H1 (cell line): ENCODE results near the gene TP53BP2. TPM values are rescaled to one million over a fixed set of nuclear protein-coding genes. Genes with fewer than 3 reads are reported as not detected.

Experiments used
- CTCF ChIA-PET: fragments of 300-600 bp; sonication (Branson Sonifier 250); formaldehyde crosslinking; loops from one replicate; lab custom pipeline; 2021; ENCODE audit not compliant: partially characterized antibody; lab: Charles Lee
- POLR2A ChIA-PET: fragments of 300-600 bp; sonication (Branson Sonifier 250); formaldehyde crosslinking; loops from one replicate; lab custom pipeline; 2021; ENCODE audit warnings: inconsistent platforms; ENCODE audit not compliant: partially characterized antibody; lab: Charles Lee
- DNase-seq, 2 experiments: peaks; one replicate each; pipeline versions ENCODE4 v3.0.0 to v3.0.0-alpha.2; 2010 to 2022; ENCODE audit warnings: low spot score in 2 of 2, low read depth in 1 of 2, mixed read lengths in 1 of 2
- FAIRE-seq: peaks from 2 replicates; lab custom pipeline; 2011; peaks lifted over from hg19 to GRCh38; lab: Jason Lieb, UNC
- H2AFZ ChIP-seq: 2 replicates; pipeline ENCODE4 v1.8.1; 2012; ENCODE audit warnings: low read length, inconsistent platforms
- H2AK5ac ChIP-seq: 2 replicates; pipeline ENCODE4 v1.6.1; 2013; ENCODE audit warnings: low read depth, low read length
- H2BK120ac ChIP-seq: replicated peaks from 2 replicates; pipeline ENCODE3; 2013; ENCODE audit warnings: low read depth, low read length, inconsistent platforms
- H2BK12ac ChIP-seq: 2 replicates; pipeline ENCODE4 v1.6.1; 2013; ENCODE audit warnings: low read depth, low read length
- H2BK15ac ChIP-seq: 2 replicates; pipeline ENCODE4 v1.6.1; 2013; ENCODE audit warnings: low read length
- H2BK20ac ChIP-seq: 2 replicates; pipeline ENCODE4 v1.6.1; 2013; ENCODE audit warnings: low read length
- H2BK5ac ChIP-seq: 2 replicates; pipeline ENCODE4 v1.6.1; 2013; ENCODE audit warnings: low read depth, low read length
- H3K14ac ChIP-seq: 2 replicates; pipeline ENCODE4 v1.6.1; 2013; ENCODE audit warnings: inconsistent platforms; ENCODE audit not compliant: insufficient read length
- H3K18ac ChIP-seq: 2 replicates; pipeline ENCODE4 v1.6.1; 2013; ENCODE audit warnings: low read length; ENCODE audit errors: extremely low read depth
- H3K23ac ChIP-seq: 2 replicates; pipeline ENCODE4 v1.6.1; 2013; ENCODE audit warnings: inconsistent platforms; ENCODE audit not compliant: insufficient read length
- H3K23me2 ChIP-seq: 2 replicates; pipeline ENCODE4 v1.6.1; 2013; ENCODE audit warnings: low read depth, low read length
- H3K27ac ChIP-seq: 2 replicates; pipeline ENCODE4 v1.6.1; 2011; ENCODE audit warnings: low read depth, low read length, inconsistent platforms
- H3K27me3 ChIP-seq, 4 experiments: replicated peaks in 1 of 4; 1 replicate in 1 of 4; 2 replicates in 3 of 4; pipeline versions ENCODE4 v1.6.1 to v1.8.1; 2011 to 2013; ENCODE audit warnings: low read length in 3 of 4, mild to moderate bottlenecking in 3 of 4, inconsistent platforms in 2 of 4, mixed read lengths in 2 of 4, moderate library complexity in 1 of 4; ENCODE audit not compliant: control insufficient read depth in 3 of 4, insufficient read depth in 3 of 4; ENCODE audit errors: extremely low read depth in 1 of 4
- H3K36me3 ChIP-seq, 4 experiments: 2 replicates each; pipeline versions ENCODE4 v1.6.1 to v1.8.1; 2011 to 2013; ENCODE audit warnings: mild to moderate bottlenecking in 4 of 4, low read length in 3 of 4, moderate library complexity in 2 of 4, control low read depth in 1 of 4, inconsistent platforms in 1 of 4; ENCODE audit not compliant: insufficient read depth in 4 of 4, control insufficient read depth in 2 of 4
- H3K4ac ChIP-seq: replicated peaks from 2 replicates; pipeline ENCODE3; 2013; ENCODE audit warnings: low read length, low read depth, mixed read lengths, inconsistent platforms; ENCODE audit not compliant: insufficient read length
- H3K4me1 ChIP-seq, 4 experiments: replicated peaks in 1 of 4; 1 replicate in 1 of 4; 2 replicates in 3 of 4; pipeline versions ENCODE4 v1.6.1 to v1.8.1; 2011 to 2013; ENCODE audit warnings: low read length in 3 of 4, inconsistent platforms in 2 of 4, mixed read lengths in 1 of 4; ENCODE audit not compliant: insufficient read depth in 4 of 4, control insufficient read depth in 3 of 4
- H3K4me2 ChIP-seq, 2 experiments: 2 replicates each; pipeline versions ENCODE4 v1.6.1 to v1.8.1; 2011 to 2013; ENCODE audit warnings: low read depth in 2 of 2, low read length in 2 of 2, control low read depth in 1 of 2, inconsistent platforms in 1 of 2, mild to moderate bottlenecking in 1 of 2; ENCODE audit not compliant: insufficient read depth in 1 of 2
- H3K4me3 ChIP-seq, 4 experiments: fragments of 200-600, 300-600 bp in 1 of 4; sonication (generic), shearing (Covaris generic), sonication (Bioruptor Twin) in 1 of 4; 2 replicates each; pipeline versions ENCODE4 v1.5.1 to v1.8.1; 2011 to 2016; ENCODE audit warnings: low read length in 4 of 4, low read depth in 3 of 4, control low read depth in 2 of 4, inconsistent platforms in 2 of 4, mild to moderate bottlenecking in 2 of 4, mixed read lengths in 1 of 4, moderate library complexity in 1 of 4; ENCODE audit not compliant: insufficient read depth in 2 of 4; ENCODE audit errors: extremely low read depth in 1 of 4
- H3K56ac ChIP-seq: replicated peaks from 2 replicates; pipeline ENCODE3; 2013; ENCODE audit warnings: low read depth, mild to moderate bottlenecking, mixed read lengths, low read length, inconsistent platforms; ENCODE audit not compliant: insufficient read length
- H3K79me1 ChIP-seq: 2 replicates; pipeline ENCODE4 v1.6.1; 2013; ENCODE audit warnings: low read depth, low read length, control low read depth
- H3K79me2 ChIP-seq, 2 experiments: 2 replicates each; pipeline versions ENCODE4 v1.6.1 to v1.8.1; 2012 to 2013; ENCODE audit warnings: low read length in 2 of 2, mild to moderate bottlenecking in 2 of 2, inconsistent platforms in 1 of 2; ENCODE audit not compliant: insufficient read depth in 2 of 2, control insufficient read depth in 1 of 2
- H3K9ac ChIP-seq, 4 experiments: replicated peaks in 1 of 4; 1 replicate in 1 of 4; 2 replicates in 3 of 4; pipeline versions ENCODE4 v1.6.1 to v1.8.1; 2011 to 2013; ENCODE audit warnings: low read depth in 3 of 4, low read length in 3 of 4, control low read depth in 2 of 4, mild to moderate bottlenecking in 2 of 4, moderate library complexity in 2 of 4, inconsistent platforms in 1 of 4; ENCODE audit errors: extremely low read depth in 1 of 4
- H3K9me3 ChIP-seq, 2 experiments: 2 replicates each; pipeline versions ENCODE4 v1.6.1 to v1.8.1; 2012 to 2013; ENCODE audit warnings: mild to moderate bottlenecking in 2 of 2, moderate library complexity in 2 of 2, control low read depth in 1 of 2, inconsistent platforms in 1 of 2, low read depth in 1 of 2, low read length in 1 of 2, mixed read lengths in 1 of 2; ENCODE audit not compliant: insufficient read depth in 2 of 2
- H4K20me1 ChIP-seq, 2 experiments: replicated peaks in 1 of 2; 2 replicates each; pipeline versions ENCODE3 to v1.8.1; 2011 to 2013; ENCODE audit warnings: inconsistent platforms in 2 of 2, low read length in 2 of 2, mild to moderate bottlenecking in 1 of 2; ENCODE audit not compliant: insufficient read depth in 2 of 2, control insufficient read depth in 1 of 2
- H4K5ac ChIP-seq: 2 replicates; pipeline ENCODE4 v1.6.1; 2013; ENCODE audit warnings: low read length, low read depth, mixed read lengths, inconsistent platforms; ENCODE audit not compliant: insufficient read length
- H4K8ac ChIP-seq: 2 replicates; pipeline ENCODE4 v1.8.0; 2013; ENCODE audit warnings: mild to moderate bottlenecking, moderate library complexity, low read length, inconsistent platforms; ENCODE audit not compliant: insufficient read depth; ENCODE audit errors: extremely low read depth
- H4K91ac ChIP-seq: replicated peaks from 2 replicates; pipeline ENCODE3; 2013; ENCODE audit warnings: low read length, mixed read lengths, inconsistent platforms; ENCODE audit not compliant: insufficient read length
- ASH2L ChIP-seq: fragments of 200-600, 300-600 bp; sonication (generic); IDR thresholded peaks from one replicate; pipeline ENCODE4 v1.7.1; 2017; ENCODE audit warnings: low read length
- PHF8 ChIP-seq: fragments of 200-600 bp; sonication (generic); conservative IDR thresholded peaks from 2 replicates; pipeline ENCODE4 v1.7.1; 2012; ENCODE audit warnings: low read depth, mild to moderate bottlenecking, inconsistent platforms, low read length, moderate library complexity
- RBBP5 ChIP-seq: IDR thresholded peaks from 2 replicates; pipeline ENCODE4 v1.7.1; 2012; ENCODE audit warnings: low read depth, mild to moderate bottlenecking, inconsistent platforms, low read length, moderate library complexity, borderline replicate concordance
- SIN3A ChIP-seq, 2 experiments: IDR thresholded peaks in 1 of 2; conservative IDR thresholded peaks in 1 of 2; 2 replicates each; pipeline ENCODE4 v1.6.1; 2011 to 2012; ENCODE audit warnings: low read length in 2 of 2, improper control_type of control experiment in 1 of 2, low read depth in 1 of 2, mild to moderate bottlenecking in 1 of 2
- WGBS, 2 experiments: shearing (Covaris generic) in 1 of 2; methylation state at CpG; one replicate each; pipeline versions ENCODE4 v1.1.6 to v1.1.7; 2013 to 2015; ENCODE audit warnings: low lambda C conversion rate in 2 of 2, mixed read lengths in 2 of 2, inconsistent platforms in 1 of 2, low coverage in 1 of 2, missing lambda C conversion rate in 1 of 2; ENCODE audit not compliant: insufficient replicate concordance in 2 of 2, insufficient coverage in 1 of 2, insufficient read length in 1 of 2; ENCODE audit errors: extremely low coverage in 1 of 2, missing lambda C conversion rate in 1 of 2; 5-methylcytosine and 5-hydroxymethylcytosine counted together
- polyA plus RNA-seq, 7 experiments: library from polyadenylated mRNA; depleted of rRNA in 3 of 7; stranded (reverse) in 5 of 7; unstranded in 2 of 7; fragments of >200 nt in 5 of 7; fragments of 200-250 nt in 2 of 7; gene quantifications; 1 replicate in 5 of 7; 2 replicates in 1 of 7; 4 replicates in 1 of 7; pipeline versions ENCODE4 v1.2.1 to v1.2.3, GENCODE V29; 2011 to 2013; ENCODE audit warnings: missing spikeins in 2 of 7, mixed read lengths in 2 of 7
- total RNA-seq: library from RNA; stranded (reverse); fragmentation: NEBNext Ultra II Directional; extraction: Animal tissue kit (Norgen Biotek cat#: 25700); gene quantifications from 2 replicates; pipeline ENCODE4 v1.2.1, GENCODE V29; 2021

Gene TP53BP2
- total and polyA plus RNA-seq, 2 of the 8 experiments (the other 6 are each of a cell fraction or from before 2014, with no cell fraction given) = 18.0 to 38.7 TPM

- Histone ChIP-seq H3K79me1 (no peaks in the 10 kb centered on the region), H4K20me1 (no peaks in the 10 kb centered on the region), H4K5ac (no peak overlapping the region), H3K14ac (no peak overlapping the region), H2BK120ac (no peak overlapping the region), H3K36me3 (no peaks in the 10 kb centered on the region), H3K4me2 (peak overlapping the region; percentile 32 to 38; a peak in 2 of 4 replicates), H3K27ac (no peak overlapping the region), H3K23me2 (no peaks in the 10 kb centered on the region), H3K79me2 (no peaks in the 10 kb centered on the region), H4K8ac (peak overlapping the region; percentile 22), H4K91ac (no peak overlapping the region), H3K23ac (no peak overlapping the region), H2BK20ac (no peak overlapping the region), H3K27me3 (no peaks in the 10 kb centered on the region), H2AK5ac (no peak overlapping the region), H2BK5ac (no peak overlapping the region), H2BK12ac (no peak overlapping the region), H3K56ac (no peak overlapping the region), H3K4ac (no peak overlapping the region), H3K9me3 (peaks cover 0 to under 1% of the 10 kb centered on the region in 2 experiments; a peak in 1 of 4 replicates), H3K9ac (no peak overlapping the region), H2AFZ (peak overlapping the region; percentile 88), H2BK15ac (no peak overlapping the region), H3K4me1 (peaks cover 0 to 9% (median 6%) of the 10 kb centered on the region in 4 experiments; a peak in 4 of 7 replicates), H3K18ac (no peak overlapping the region; the same call in 1 of the 2 replicates), H3K4me3 (no peak overlapping the region; a peak in 1 of 8 replicates)
- FAIRE-seq = no peak
- WGBS, 2 experiments = 83% methylated on average over 14 of the region's 14 CpGs; no CpG with 5 or more reads in 1 of the 2 experiments
- POLR2A ChIA-PET = interaction anchor here (1.1 to 1.9 kb wide), 2 partner anchors 22 to 25 kb away, joined by 3 to 8 read pairs; partner anchors contain the start of gene TP53BP2
- CTCF ChIA-PET = interaction anchor here (0.6 to 1.8 kb wide), 4 partner anchors 18 to 243 kb away, joined by 3 to 5 read pairs (median 4); no protein-coding TSS in a partner anchor
- no peak for TF ChIP-seq SIN3A (conservative IDR thresholded peaks at IDR 0.05 in 1 of 2, IDR thresholded peaks at IDR 0.05 in 1 of 2; ENCODE audit: low read depth in 1 of 2, low read length in 2 of 2)
- peak; percentile 49 for TF ChIP-seq ASH2L
- no peak for TF ChIP-seq PHF8
- 0 out of 2 replicates have a peak, but pooled peaks have one; percentile 26 for TF ChIP-seq RBBP5
- no peak for DNase-seq
Measured at GRCh38 chr1:223870617-223871574, 25.1 kb upstream of the TP53BP2 start.
